Measurements from ENCODE around the gene NHERF1.
A peak's percentile ranks its signal among the peaks of the same experiment; 100 is the strongest.

The NHERF1 gene

GRCh38 chr17:74748529-74749278 lies at the start of gene NHERF1:
Gene NHERF1, plus strand, starts transcription at chr17:74748628. Its CDS starts 219 bp downstream, at chr17:74748847.
- H3K27me3 ChIP-seq (ENCODE audit: insufficient read depth, low read length, poor library complexity): no peaks in the 10 kb centered on the region
- peaks cover 63% of the 10 kb centered on the region for H3K79me2 ChIP-seq (ENCODE audit: insufficient read depth, low read length)
- peak within 1 kb of the TSS; percentile 74 for H2AFZ ChIP-seq (ENCODE audit: low read depth, low read length)
- peak within 1 kb of the TSS; percentile 94 to 99 for H3K4me3 ChIP-seq (ENCODE audit: low read depth in 1 of 2, low read length in 2 of 2)
- H3K36me3 ChIP-seq (ENCODE audit: insufficient read depth, low read length): peaks cover 50% of the 10 kb centered on the region
- peak within 1 kb of the TSS; percentile 92 for H3K27ac ChIP-seq (ENCODE audit: low read length)
- H3K4me1 ChIP-seq (ENCODE audit: insufficient read depth, low read length): peaks cover 69% of the 10 kb centered on the region
- DNase-seq: peak; percentile 95
- peak within 1 kb of the TSS; percentile 100 for H3K4me2 ChIP-seq (ENCODE audit: insufficient read depth, low read length)
- TF ChIP-seq EZH2 (IDR thresholded peaks at IDR 0.05; ENCODE audit: borderline replicate concordance, low read depth, low read length, severe bottlenecking) (no peak), CTCF (IDR thresholded peaks at IDR 0.05; ENCODE audit: borderline replicate concordance, extremely low read depth, low read length, poor library complexity, severe bottlenecking) (peak; percentile 31)
- peak; percentile 85 for ATAC-seq (ENCODE audit: insufficient read depth, low read depth)
- H3K9me3 ChIP-seq (ENCODE audit: insufficient read depth, low read length, severe bottlenecking): no peaks in the 10 kb centered on the region
- H4K20me1 ChIP-seq (ENCODE audit: insufficient read depth, low read length): peaks cover 52% of the 10 kb centered on the region
- peak within 1 kb of the TSS; percentile 98 for H3K9ac ChIP-seq (ENCODE audit: low read depth, low read length)

GRCh38 chr17:74699236-74699635 lies 49.2 kb upstream of the NHERF1 start:
- Histone ChIP-seq H3K9ac (ENCODE audit: low read depth, low read length) (no peak overlapping the region), H3K27me3 (ENCODE audit: insufficient read depth, low read length, poor library complexity) (peaks cover 1% of the 10 kb centered on the region), H3K79me2 (ENCODE audit: insufficient read depth, low read length) (no peaks in the 10 kb centered on the region), H3K4me3 (ENCODE audit: low read depth in 1 of 2, low read length in 2 of 2) (no peak overlapping the region), H3K4me1 (ENCODE audit: insufficient read depth, low read length) (no peaks in the 10 kb centered on the region), H3K27ac (ENCODE audit: low read length) (no peak overlapping the region), H2AFZ (ENCODE audit: low read depth, low read length) (no peak overlapping the region), H4K20me1 (ENCODE audit: insufficient read depth, low read length) (peaks cover 3% of the 10 kb centered on the region; the same call in 1 of the 2 replicates), H3K36me3 (ENCODE audit: insufficient read depth, low read length) (no peaks in the 10 kb centered on the region), H3K9me3 (ENCODE audit: insufficient read depth, low read length, severe bottlenecking) (no peaks in the 10 kb centered on the region), H3K4me2 (ENCODE audit: insufficient read depth, low read length) (no peak overlapping the region)
- no peak for TF ChIP-seq EZH2 (IDR thresholded peaks at IDR 0.05; ENCODE audit: borderline replicate concordance, low read depth, low read length, severe bottlenecking)
- TF ChIP-seq CTCF (IDR thresholded peaks at IDR 0.05; ENCODE audit: borderline replicate concordance, extremely low read depth, low read length, poor library complexity, severe bottlenecking): no peak
- ATAC-seq (ENCODE audit: insufficient read depth, low read depth) (no peak), DNase-seq (no peak)

GRCh38 chr17:74702116-74702871 lies 46.1 kb upstream of the NHERF1 start:
- no peaks in the 10 kb centered on the region for H3K9me3 ChIP-seq (ENCODE audit: insufficient read depth, low read length, severe bottlenecking)

More at GRCh38 chr17:74702116-74702871, 46.1 kb upstream of the NHERF1 start:
- no peak for TF ChIP-seq EZH2 (IDR thresholded peaks at IDR 0.05; ENCODE audit: borderline replicate concordance, low read depth, low read length, severe bottlenecking)
- TF ChIP-seq CTCF (IDR thresholded peaks at IDR 0.05; ENCODE audit: borderline replicate concordance, extremely low read depth, low read length, poor library complexity, severe bottlenecking): no peak
- no peaks in the 10 kb centered on the region for H3K79me2 ChIP-seq (ENCODE audit: insufficient read depth, low read length)
- DNase-seq (no peak), ATAC-seq (ENCODE audit: insufficient read depth, low read depth) (no peak)
- 0 out of 2 replicates have a peak, but pooled peaks cover 3% of the 10 kb centered on the region for H4K20me1 ChIP-seq (ENCODE audit: insufficient read depth, low read length)
- H3K27me3 ChIP-seq (ENCODE audit: insufficient read depth, low read length, poor library complexity): no peaks in the 10 kb centered on the region
- no peaks in the 10 kb centered on the region for H3K36me3 ChIP-seq (ENCODE audit: insufficient read depth, low read length)
- H3K4me1 ChIP-seq (ENCODE audit: insufficient read depth, low read length): no peaks in the 10 kb centered on the region
- H3K4me2 ChIP-seq (ENCODE audit: insufficient read depth, low read length): no peak overlapping the region
- H2AFZ ChIP-seq (ENCODE audit: low read depth, low read length): no peak overlapping the region
- H3K4me3 ChIP-seq (ENCODE audit: low read depth in 1 of 2, low read length in 2 of 2): no peak overlapping the region
- H3K9ac ChIP-seq (ENCODE audit: low read depth, low read length): no peak overlapping the region
- no peak overlapping the region for H3K27ac ChIP-seq (ENCODE audit: low read length)
